Stimulated activated CD8-positive, alpha-beta memory T cell treated with anti-CD3 and anti-CD28 coated beads, Interleukin-4, amount 100 ng/mL, for 1 hour (primary cell): ENCODE data around the gene CALML5.

ENCODE experiments used
- DNase-seq, 2 donors: peaks; one replicate each; pipeline ENCODE4 v3.0.0-alpha.2; 2020; ENCODE audit warnings: low read depth in 2 of 2, low spot score in 1 of 2

CALML5 gene

GRCh38 chr10:5465976-5466450 lies 33.4 kb downstream of the CALML5 start:
- no peak for DNase-seq

- no peak for DNase-seq
Observed at GRCh38 chr10:5464546-5464945, 34.8 kb downstream of the CALML5 start.

- DNase-seq = no peak
Observed at GRCh38 chr10:5462841-5463293, 36.5 kb downstream of the CALML5 start.

- DNase-seq = no peak
Observed at GRCh38 chr10:5461914-5462840, 37.2 kb downstream of the CALML5 start.

GRCh38 chr10:5461203-5461588 lies 38.2 kb downstream of the CALML5 start:
- DNase-seq = no peak

GRCh38 chr10:5460468-5461202 lies 38.7 kb downstream of the CALML5 start:
- no peak for DNase-seq

- DNase-seq = no peak
Observed at GRCh38 chr10:5458949-5459747, 40.2 kb downstream of the CALML5 start.

GRCh38 chr10:5458425-5458824 lies 40.9 kb downstream of the CALML5 start:
- DNase-seq = no peak

- DNase-seq = no peak
Observed at GRCh38 chr10:5457741-5458140, 41.6 kb downstream of the CALML5 start.

GRCh38 chr10:5456563-5456962 lies 42.8 kb downstream of the CALML5 start:
- DNase-seq = no peak

- no peak for DNase-seq
Observed at GRCh38 chr10:5453749-5454489, 45.5 kb downstream of the CALML5 start.

- no peak for DNase-seq
Observed at GRCh38 chr10:5450605-5451384, 48.6 kb downstream of the CALML5 start.

GRCh38 chr10:5449823-5450222 lies 49.5 kb downstream of the CALML5 start:
- DNase-seq = no peak

- DNase-seq = no peak
Observed at GRCh38 chr10:5449227-5449626, 50.1 kb downstream of the CALML5 start.
